OCI-LY7 (cell line): Measurements from ENCODE around the gene GRIA1.

Source experiments
- CTCF ChIP-seq: fragments of 200-600 bp; sonication (generic); conservative IDR thresholded peaks from 2 replicates; pipeline ENCODE4 v1.5.1; 2014; ENCODE audit warnings: mild to moderate bottlenecking, antibody characterized with exemption, low read length, moderate library complexity, mixed read lengths
- EZH2phosphoT487 ChIP-seq: fragments of 200-600 bp; sonication (generic); IDR thresholded peaks from 2 replicates; pipeline ENCODE4 v1.6.1; 2018; ENCODE audit warnings: low read depth, borderline replicate concordance, mild to moderate bottlenecking, mixed run types, antibody characterized with exemption, low read length, moderate library complexity, mixed read lengths

- TF ChIP-seq CTCF = no peak
- no peak for TF ChIP-seq EZH2phosphoT487
Measured at GRCh38 chr5:153746440-153746839, 256.0 kb downstream of the GRIA1 start.
